HUES6 (cell line): ENCODE results near the gene EPGN.

Source experiments
- H3K27ac ChIP-seq: 2 replicates; pipeline ENCODE4 v1.7.0; 2013; ENCODE audit warnings: low read depth, mild to moderate bottlenecking, low read length, inconsistent platforms
- H3K27me3 ChIP-seq: 2 replicates; pipeline ENCODE4 v1.6.1; 2013; ENCODE audit warnings: low read length; ENCODE audit not compliant: control insufficient read depth, insufficient read depth
- H3K36me3 ChIP-seq: 2 replicates; pipeline ENCODE4 v1.6.1; 2013; ENCODE audit warnings: low read length; ENCODE audit not compliant: control insufficient read depth, insufficient read depth
- H3K4me1 ChIP-seq: 2 replicates; pipeline ENCODE4 v1.6.1; 2013; ENCODE audit warnings: low read length; ENCODE audit not compliant: control insufficient read depth, insufficient read depth
- H3K4me3 ChIP-seq: 2 replicates; pipeline ENCODE4 v1.5.1; 2013; ENCODE audit warnings: low read depth, low read length
- H3K9ac ChIP-seq: one replicate; pipeline ENCODE4 v1.6.1; 2013; ENCODE audit warnings: mild to moderate bottlenecking, low read length
- H3K9me3 ChIP-seq: 2 replicates; pipeline ENCODE4 v1.6.1; 2013; ENCODE audit warnings: low read depth, low read length; ENCODE audit not compliant: control insufficient read depth, insufficient read depth

The EPGN gene, protein sequence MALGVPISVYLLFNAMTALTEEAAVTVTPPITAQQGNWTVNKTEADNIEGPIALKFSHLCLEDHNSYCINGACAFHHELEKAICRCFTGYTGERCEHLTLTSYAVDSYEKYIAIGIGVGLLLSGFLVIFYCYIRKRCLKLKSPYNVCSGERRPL

DNA sequence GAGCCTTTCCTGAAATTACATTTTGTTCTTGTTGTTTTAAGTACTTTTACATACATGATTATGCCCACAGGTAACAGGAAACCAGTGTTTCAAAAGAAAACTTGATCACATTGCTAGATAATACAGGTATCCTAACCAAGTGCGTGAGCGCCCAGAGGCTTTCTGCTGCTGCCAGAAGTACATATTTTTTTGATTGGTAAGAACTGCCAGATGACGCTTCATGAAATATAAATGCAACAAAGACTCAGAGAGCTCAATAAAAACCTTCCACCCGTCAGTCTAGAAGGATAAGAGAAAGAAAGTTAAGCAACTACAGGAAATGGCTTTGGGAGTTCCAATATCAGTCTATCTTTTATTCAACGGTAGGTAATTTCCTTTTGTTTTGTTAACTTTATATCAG, at the start of gene EPGN:
Gene EPGN, plus strand, starts transcription at position 256 of the 400 bp plus-strand sequence. Its CDS starts 64 bp downstream, at position 320.
- Histone ChIP-seq H3K4me3 (no peak within 1 kb of the TSS), H3K36me3 (no peaks in the 10 kb centered on the region), H3K27me3 (no peaks in the 10 kb centered on the region), H3K4me1 (no peaks in the 10 kb centered on the region), H3K27ac (no peak within 1 kb of the TSS), H3K9ac (no peak within 1 kb of the TSS), H3K9me3 (no peaks in the 10 kb centered on the region)

DNA sequence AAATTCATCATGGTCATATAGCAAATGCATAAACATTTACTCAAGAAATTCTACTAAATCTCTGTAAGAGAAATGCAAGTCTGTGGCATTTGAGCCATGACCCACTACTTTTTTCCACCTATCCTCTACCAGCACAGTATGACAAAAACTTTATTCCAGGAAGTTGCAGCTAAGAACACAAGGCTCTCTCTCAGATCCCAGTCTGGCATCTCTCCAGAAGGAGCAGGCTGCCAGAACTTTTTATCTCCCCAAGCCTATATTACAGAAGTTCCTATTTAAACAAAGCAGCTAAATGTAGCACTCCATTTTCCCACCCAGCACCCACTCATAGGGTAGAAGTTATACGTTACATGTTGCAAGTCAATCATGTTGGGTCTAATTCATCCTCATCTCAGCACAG, 49.3 kb upstream of the EPGN start:
- no peaks in the 10 kb centered on the region for H3K36me3 ChIP-seq
- no peaks in the 10 kb centered on the region for H3K4me1 ChIP-seq
- no peak overlapping the region for H3K27ac ChIP-seq
- no peaks in the 10 kb centered on the region for H3K9me3 ChIP-seq
- H3K27me3 ChIP-seq, result no peaks in the 10 kb centered on the region
- no peak overlapping the region for H3K4me3 ChIP-seq
- H3K9ac ChIP-seq, result no peak overlapping the region

DNA sequence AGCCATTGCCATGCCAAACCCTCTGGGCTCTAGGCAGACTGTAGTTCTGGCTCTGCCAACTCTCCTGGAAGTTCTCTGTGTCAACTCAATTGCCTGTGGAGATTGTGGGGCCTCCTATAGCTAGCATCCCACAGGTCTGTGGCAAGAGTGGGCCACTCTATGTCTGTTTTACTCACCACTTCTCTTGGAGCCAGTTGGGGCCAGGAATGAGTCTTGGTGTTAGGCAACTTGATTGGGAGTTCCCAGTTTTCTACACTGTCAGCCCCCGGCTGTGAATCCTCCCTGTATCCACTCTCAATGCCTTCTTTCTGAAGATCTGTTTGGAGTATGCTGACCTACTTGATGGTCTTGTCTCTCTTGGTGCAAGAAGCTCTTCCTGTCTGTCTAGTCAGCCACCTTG, 48.2 kb upstream of the EPGN start:
- no peaks in the 10 kb centered on the region for H3K9me3 ChIP-seq
- no peak overlapping the region for H3K9ac ChIP-seq
- no peaks in the 10 kb centered on the region for H3K4me1 ChIP-seq
- no peaks in the 10 kb centered on the region for H3K36me3 ChIP-seq
- no peak overlapping the region for H3K27ac ChIP-seq
- no peaks in the 10 kb centered on the region for H3K27me3 ChIP-seq
- H3K4me3 ChIP-seq, result no peak overlapping the region

DNA sequence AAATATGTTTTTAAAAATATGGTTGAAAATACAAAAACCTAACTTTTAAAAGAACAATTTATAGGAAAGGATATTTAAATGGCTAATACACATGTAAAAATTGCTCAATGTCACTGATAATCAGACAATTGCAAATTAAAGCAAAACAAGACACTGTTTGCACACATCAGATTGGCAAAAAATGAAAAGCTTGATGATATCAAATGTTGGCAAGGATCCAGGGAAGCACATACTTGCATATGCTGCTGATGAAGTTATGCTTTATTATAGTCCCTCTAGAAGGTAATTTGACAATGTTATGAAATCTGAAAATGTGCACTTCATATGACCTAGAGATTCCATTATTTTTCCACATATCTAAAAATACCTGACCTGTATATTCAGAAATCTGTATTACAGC, 45.7 kb upstream of the EPGN start:
- Histone ChIP-seq H3K4me1 (no peaks in the 10 kb centered on the region), H3K36me3 (no peaks in the 10 kb centered on the region), H3K27me3 (no peaks in the 10 kb centered on the region), H3K4me3 (no peak overlapping the region), H3K9me3 (no peaks in the 10 kb centered on the region), H3K9ac (no peak overlapping the region), H3K27ac (no peak overlapping the region)

DNA sequence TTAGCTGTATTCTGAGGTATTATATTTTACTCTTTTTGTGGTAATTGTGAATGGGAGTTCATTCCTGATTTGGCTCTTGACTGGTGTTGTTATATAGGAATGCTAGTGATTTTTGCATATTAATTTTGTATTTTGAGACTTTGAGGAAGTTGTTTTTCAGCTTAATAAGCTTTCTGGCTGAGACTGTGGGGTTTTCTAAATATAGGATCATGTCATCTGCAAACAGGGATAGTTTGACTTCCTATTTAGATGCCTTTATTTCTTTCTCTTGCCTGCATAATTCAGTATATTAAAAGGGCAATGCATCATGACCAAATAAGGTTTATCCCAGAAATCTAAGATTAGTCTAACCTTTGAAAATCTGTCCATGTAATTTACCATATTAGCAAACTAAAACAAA, 44.7 kb upstream of the EPGN start:
- Histone ChIP-seq H3K27ac (no peak overlapping the region), H3K4me3 (no peak overlapping the region), H3K4me1 (no peaks in the 10 kb centered on the region), H3K9me3 (no peaks in the 10 kb centered on the region), H3K36me3 (no peaks in the 10 kb centered on the region), H3K9ac (no peak overlapping the region), H3K27me3 (no peaks in the 10 kb centered on the region)

DNA sequence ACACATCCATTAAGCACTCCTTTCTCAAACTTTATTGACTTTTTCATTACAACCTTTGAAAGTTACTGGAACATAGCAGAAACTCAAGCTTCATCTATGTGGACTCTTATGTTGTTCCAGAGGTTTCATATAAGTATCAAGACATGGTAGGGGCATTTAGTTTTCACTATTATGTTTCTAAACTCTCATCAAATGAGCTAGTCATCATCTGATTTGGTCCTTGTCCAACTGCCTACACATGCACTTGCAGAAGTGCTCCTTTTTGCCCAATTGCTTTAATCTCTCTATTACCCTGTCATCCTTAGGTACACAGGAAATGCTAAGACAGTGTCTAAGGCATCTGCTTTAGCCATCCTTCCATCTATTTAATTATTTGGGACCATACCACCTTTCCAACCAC, 42.2 kb upstream of the EPGN start:
- H3K27me3 ChIP-seq, result no peaks in the 10 kb centered on the region

DNA sequence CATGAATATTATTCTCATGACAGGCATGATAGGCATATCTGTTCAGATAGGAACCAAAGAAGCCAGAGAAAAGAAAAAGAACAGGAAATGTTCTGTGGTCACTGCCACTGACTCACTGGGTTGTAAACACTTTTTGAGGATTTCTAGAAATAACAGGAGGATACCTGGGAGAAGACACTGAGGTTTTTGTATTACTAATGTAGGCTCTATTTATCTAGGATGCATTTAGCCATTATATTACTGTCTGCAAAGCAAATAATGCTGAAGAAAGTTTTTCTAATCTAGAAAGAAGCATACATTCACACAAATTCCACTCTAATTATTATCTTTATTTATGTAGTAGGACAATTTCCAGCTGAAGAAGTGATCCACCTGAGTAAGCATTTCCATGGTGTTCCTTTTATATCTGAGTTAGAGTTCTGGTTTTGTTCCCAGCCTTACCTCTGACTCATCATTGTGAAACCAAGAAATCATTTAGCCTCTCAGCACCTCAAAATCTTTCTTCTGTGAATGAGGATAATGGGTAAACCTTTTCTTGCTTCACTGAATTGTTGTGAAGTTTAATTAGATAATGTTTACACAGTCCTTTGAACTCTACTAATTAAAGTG, 40.2 kb upstream of the EPGN start:
- Histone ChIP-seq H3K27me3 (no peaks in the 10 kb centered on the region), H3K4me3 (no peak overlapping the region), H3K27ac (no peak overlapping the region), H3K4me1 (no peaks in the 10 kb centered on the region), H3K9me3 (no peaks in the 10 kb centered on the region), H3K36me3 (no peaks in the 10 kb centered on the region), H3K9ac (no peak overlapping the region)

More for the DNA sequence above, 42.2 kb upstream of the EPGN start:
- Histone ChIP-seq H3K27ac (no peak overlapping the region), H3K9me3 (no peaks in the 10 kb centered on the region), H3K9ac (no peak overlapping the region), H3K36me3 (no peaks in the 10 kb centered on the region), H3K4me1 (no peaks in the 10 kb centered on the region), H3K4me3 (no peak overlapping the region)

DNA sequence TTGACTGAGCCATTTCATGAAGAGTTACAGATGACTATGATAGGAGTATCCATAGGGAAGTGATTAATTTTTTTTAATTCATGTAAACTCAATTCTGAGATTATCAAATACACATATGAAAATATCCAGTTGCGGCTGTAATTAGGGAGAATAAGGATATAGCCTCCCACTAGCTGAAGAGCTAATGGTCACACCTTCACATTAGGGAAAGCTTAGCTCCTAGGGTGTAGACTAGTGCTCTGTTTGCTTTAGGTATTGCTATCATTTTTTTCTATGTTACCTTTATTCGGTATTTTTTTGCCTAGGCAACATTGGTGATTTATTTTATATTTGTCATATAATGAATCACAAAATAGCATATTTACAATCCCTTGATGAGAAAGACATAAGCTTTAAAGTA, 39.6 kb upstream of the EPGN start:
- H3K9me3 ChIP-seq, result no peaks in the 10 kb centered on the region
- no peak overlapping the region for H3K4me3 ChIP-seq
- H3K9ac ChIP-seq, result no peak overlapping the region
- no peak overlapping the region for H3K27ac ChIP-seq
- no peaks in the 10 kb centered on the region for H3K36me3 ChIP-seq
- no peaks in the 10 kb centered on the region for H3K27me3 ChIP-seq
- H3K4me1 ChIP-seq, result no peaks in the 10 kb centered on the region

DNA sequence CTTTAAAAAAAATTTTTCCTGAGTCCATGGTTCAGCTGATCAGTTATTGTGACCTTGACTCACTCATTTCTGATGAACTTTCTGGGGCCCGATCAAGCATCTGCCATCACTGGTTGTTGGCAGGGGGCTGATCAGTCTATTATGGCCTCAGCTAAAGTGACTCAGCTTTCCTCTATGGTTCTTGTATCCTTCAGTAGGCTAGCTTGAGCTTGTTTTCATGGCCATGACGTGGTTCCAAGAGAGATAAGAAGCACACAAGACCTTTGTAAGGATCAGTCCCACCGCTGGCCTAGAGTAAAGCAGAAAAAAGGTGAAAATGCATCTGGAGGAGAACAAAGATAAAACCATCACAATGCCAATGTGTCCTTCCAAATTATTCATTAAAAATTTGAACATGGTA, 29.8 kb upstream of the EPGN start:
- H3K4me1 ChIP-seq, result no peaks in the 10 kb centered on the region
- H3K36me3 ChIP-seq, result no peaks in the 10 kb centered on the region
- no peaks in the 10 kb centered on the region for H3K9me3 ChIP-seq
- no peak overlapping the region for H3K9ac ChIP-seq
- no peak overlapping the region for H3K4me3 ChIP-seq
- H3K27me3 ChIP-seq, result no peaks in the 10 kb centered on the region
- no peak overlapping the region for H3K27ac ChIP-seq

DNA sequence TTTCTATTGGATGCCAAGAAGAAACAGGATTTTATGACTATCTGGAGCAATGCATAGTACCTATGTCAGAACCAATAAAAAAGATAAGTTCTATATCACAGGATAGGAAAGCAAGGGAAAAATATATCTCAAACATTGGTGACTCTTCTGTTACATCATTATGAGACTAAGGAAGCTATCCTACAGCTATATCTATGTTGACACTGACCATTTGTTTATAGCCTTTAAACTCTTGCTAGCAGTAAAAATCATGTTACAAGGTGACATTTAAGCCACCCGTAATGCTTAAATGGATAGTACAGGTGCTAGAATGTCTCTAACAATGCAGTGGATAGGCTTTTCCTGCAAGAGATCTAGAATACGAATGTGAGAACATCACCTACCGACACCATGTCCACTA, 28.6 kb upstream of the EPGN start:
- H3K9ac ChIP-seq, result no peak overlapping the region
- no peaks in the 10 kb centered on the region for H3K27me3 ChIP-seq
- H3K4me1 ChIP-seq, result no peaks in the 10 kb centered on the region
- no peaks in the 10 kb centered on the region for H3K36me3 ChIP-seq
- H3K27ac ChIP-seq, result no peak overlapping the region
- no peak overlapping the region for H3K4me3 ChIP-seq
- no peaks in the 10 kb centered on the region for H3K9me3 ChIP-seq

DNA sequence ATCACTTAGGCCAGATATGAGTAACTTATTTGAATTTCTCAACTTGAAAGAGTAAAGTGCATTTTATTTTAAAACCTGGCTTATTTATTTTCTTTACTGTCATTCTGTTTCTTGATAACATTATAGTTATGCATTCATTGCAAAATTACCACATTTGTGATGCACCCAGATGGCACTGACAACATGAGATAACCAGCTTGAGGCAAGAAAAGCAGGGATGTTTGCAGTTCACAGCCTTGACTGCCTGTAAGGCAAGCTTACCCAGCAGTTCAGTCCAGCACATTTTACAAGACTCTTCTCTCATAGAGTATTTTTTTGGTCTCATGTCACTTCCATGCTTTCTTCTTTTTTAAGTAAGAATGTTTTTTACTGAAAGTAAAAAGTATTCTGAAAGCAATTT, 25.3 kb upstream of the EPGN start:
- Histone ChIP-seq H3K4me3 (no peak overlapping the region), H3K9me3 (no peaks in the 10 kb centered on the region), H3K9ac (no peak overlapping the region), H3K27ac (no peak overlapping the region), H3K36me3 (no peaks in the 10 kb centered on the region), H3K27me3 (no peaks in the 10 kb centered on the region), H3K4me1 (no peaks in the 10 kb centered on the region)
